Calu3 (cell line): ENCODE measurements around the gene PTPRO. TPM values are rescaled to one million over a fixed set of nuclear protein-coding genes. Genes with fewer than 3 reads are reported as not detected.

Experiments used
- BruUV-seq: library from RNA; stranded (reverse); fragments of 400-500 nt; replicated peaks from 2 replicates; lab custom pipeline; 2021; lab: Mats Ljungman, UMichigan
- CTCF ChIA-PET: fragments of 300-600 bp; sonication (Branson Sonifier 250); formaldehyde crosslinking; loops from one replicate; lab custom pipeline; 2022; ENCODE audit warnings: antibody characterized with exemption; lab: Charles Lee
- DNase-seq: peaks from one replicate; pipeline ENCODE4 v3.0.0; 2022
- H3K27ac Mint-ChIP-seq: one replicate; pipeline ENCODE4 v1.8.0; 2022; ENCODE audit warnings: mixed read lengths; ENCODE audit not compliant: unreplicated experiment
- H3K27me3 Mint-ChIP-seq: one replicate; pipeline ENCODE4 v1.8.0; 2022; ENCODE audit warnings: mixed read lengths; ENCODE audit not compliant: unreplicated experiment
- H3K36me3 Mint-ChIP-seq: one replicate; pipeline ENCODE4 v1.8.0; 2022; ENCODE audit warnings: mild to moderate bottlenecking, moderate library complexity, mixed read lengths; ENCODE audit not compliant: insufficient read depth, unreplicated experiment
- H3K4me1 Mint-ChIP-seq: one replicate; pipeline ENCODE4 v1.8.0; 2022; ENCODE audit warnings: mild to moderate bottlenecking, low read depth, mixed read lengths; ENCODE audit not compliant: unreplicated experiment
- H3K4me3 Mint-ChIP-seq: one replicate; pipeline ENCODE4 v1.8.0; 2022; ENCODE audit warnings: mild to moderate bottlenecking, low read depth, moderate library complexity, mixed read lengths; ENCODE audit not compliant: unreplicated experiment
- H3K9me3 Mint-ChIP-seq: one replicate; pipeline ENCODE4 v1.8.0; 2022; ENCODE audit warnings: low read depth, mixed read lengths; ENCODE audit not compliant: unreplicated experiment
- intact Hi-C: fragments of 100-400 bp; cut with micrococcal nuclease; formaldehyde crosslinking; loops from one replicate; pipeline ENCODE4 v1.10.0; 2022; ENCODE audit not compliant: unreplicated experiment
- total RNA-seq: library from RNA; stranded (reverse); gene quantifications from 2 replicates; pipeline ENCODE4 v1.2.3, GENCODE V29; 2022
- TF ChIP-seq, protein P1 (sequence below): fragments of 200-600 bp; IDR thresholded peaks from one replicate; pipeline ENCODE4 v1.8.0; 2022; ENCODE audit warnings: antibody characterized with exemption; ENCODE audit not compliant: unreplicated experiment

The PTPRO gene
- total RNA-seq, 1 experiment from 2014 or later = not detected

DNA sequence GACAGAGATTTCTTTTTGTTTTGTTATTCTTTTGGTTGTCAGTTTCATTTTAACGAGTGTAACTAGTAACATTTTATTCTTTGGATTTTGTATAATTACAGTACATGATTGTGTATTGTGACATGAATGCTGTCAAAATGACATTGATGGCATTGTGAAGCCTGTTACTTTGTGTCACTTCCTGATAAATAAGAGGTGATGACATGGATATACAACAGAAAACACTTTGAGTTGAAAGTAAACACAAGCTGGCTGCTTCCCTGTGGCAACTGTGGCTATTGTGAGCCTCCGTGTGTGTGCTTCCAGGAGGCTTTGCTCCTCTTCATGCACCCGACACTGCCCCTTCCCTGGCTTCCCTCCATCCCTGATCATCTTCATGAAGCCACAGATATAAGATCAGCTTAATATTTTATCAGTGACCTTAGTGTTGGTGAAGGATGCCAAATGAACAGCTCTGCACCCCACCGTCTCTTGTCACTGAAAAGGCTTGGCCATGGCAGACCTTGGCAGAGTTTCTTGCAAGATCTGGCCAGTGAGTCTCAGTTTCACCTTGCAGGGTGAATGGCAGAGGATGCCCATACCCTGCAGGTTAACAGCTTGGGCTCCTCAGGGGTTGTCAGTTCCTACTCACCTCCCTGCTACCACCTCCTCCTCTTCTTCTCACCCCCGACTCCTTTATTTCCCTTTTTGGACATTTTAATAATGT is 275.0 kb downstream of the PTPRO start:
- Mint-ChIP-seq H3K4me3 (no peak overlapping the region), H3K27me3 (no peaks in the 10 kb centered on the region), H3K36me3 (no peaks in the 10 kb centered on the region), H3K4me1 (peaks cover 50% of the 10 kb centered on the region), H3K9me3 (no peaks in the 10 kb centered on the region), H3K27ac (no peak overlapping the region)
- intact Hi-C loops = no loop called here
- CTCF ChIA-PET = interaction anchor here (1.3 kb wide), 1 partner anchor 13 kb away, joined by 4 read pairs; no protein-coding TSS in a partner anchor
- TF ChIP-seq, protein P1, sequence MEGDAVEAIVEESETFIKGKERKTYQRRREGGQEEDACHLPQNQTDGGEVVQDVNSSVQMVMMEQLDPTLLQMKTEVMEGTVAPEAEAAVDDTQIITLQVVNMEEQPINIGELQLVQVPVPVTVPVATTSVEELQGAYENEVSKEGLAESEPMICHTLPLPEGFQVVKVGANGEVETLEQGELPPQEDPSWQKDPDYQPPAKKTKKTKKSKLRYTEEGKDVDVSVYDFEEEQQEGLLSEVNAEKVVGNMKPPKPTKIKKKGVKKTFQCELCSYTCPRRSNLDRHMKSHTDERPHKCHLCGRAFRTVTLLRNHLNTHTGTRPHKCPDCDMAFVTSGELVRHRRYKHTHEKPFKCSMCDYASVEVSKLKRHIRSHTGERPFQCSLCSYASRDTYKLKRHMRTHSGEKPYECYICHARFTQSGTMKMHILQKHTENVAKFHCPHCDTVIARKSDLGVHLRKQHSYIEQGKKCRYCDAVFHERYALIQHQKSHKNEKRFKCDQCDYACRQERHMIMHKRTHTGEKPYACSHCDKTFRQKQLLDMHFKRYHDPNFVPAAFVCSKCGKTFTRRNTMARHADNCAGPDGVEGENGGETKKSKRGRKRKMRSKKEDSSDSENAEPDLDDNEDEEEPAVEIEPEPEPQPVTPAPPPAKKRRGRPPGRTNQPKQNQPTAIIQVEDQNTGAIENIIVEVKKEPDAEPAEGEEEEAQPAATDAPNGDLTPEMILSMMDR = no peak
- no peak for DNase-seq
- BruUV-seq = no TSS peak

DNA sequence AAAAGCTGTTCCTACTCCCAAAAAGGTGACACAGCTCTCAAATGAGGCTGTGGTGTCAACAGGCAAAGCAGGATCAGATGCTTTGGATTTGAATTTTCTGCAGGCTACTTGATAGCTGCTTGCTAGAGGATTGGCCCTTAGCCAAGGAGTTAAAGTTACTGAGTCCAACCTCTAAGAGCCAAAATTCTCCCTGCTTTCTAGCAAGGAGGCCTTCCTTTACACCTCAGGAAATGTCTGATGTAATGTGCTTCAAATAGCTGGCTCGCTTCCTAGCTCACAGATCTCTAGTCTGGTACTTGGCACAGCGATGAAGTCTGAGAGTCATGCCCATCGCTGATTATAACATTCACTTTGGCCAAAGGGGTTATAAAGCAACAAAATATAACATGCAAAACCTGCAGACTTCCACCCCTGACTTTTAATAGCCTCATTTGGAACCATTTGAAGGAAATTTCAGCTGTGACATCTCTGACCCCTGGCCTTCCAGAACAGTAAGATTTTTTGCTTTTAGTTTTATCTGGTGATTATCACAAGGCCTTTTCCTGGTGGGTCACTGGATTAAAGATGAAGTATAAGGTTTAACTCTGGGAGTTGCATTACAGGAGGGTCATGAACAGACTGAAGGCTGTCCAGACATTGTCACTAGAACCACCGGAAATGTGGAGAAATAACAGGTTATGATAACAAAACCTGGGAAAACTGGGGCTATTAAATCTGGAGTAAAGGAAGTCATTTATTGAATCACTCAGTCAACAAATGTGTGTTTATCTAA is 277.1 kb downstream of the PTPRO start:
- Mint-ChIP-seq H3K4me3 (no peak overlapping the region), H3K27me3 (no peaks in the 10 kb centered on the region), H3K27ac (peak overlapping the region; percentile 66), H3K36me3 (no peaks in the 10 kb centered on the region), H3K4me1 (peaks cover 44% of the 10 kb centered on the region), H3K9me3 (no peaks in the 10 kb centered on the region)
- DNase-seq = peak; percentile 13
- no TSS peak for BruUV-seq
- CTCF ChIA-PET = interaction anchor here (0.5 to 1.3 kb wide), 4 partner anchors 9 to 231 kb away, joined by 3 to 6 read pairs (median 3); no protein-coding TSS in a partner anchor
- intact Hi-C loops = no loop called here
- TF ChIP-seq, protein P1 = no peak

DNA sequence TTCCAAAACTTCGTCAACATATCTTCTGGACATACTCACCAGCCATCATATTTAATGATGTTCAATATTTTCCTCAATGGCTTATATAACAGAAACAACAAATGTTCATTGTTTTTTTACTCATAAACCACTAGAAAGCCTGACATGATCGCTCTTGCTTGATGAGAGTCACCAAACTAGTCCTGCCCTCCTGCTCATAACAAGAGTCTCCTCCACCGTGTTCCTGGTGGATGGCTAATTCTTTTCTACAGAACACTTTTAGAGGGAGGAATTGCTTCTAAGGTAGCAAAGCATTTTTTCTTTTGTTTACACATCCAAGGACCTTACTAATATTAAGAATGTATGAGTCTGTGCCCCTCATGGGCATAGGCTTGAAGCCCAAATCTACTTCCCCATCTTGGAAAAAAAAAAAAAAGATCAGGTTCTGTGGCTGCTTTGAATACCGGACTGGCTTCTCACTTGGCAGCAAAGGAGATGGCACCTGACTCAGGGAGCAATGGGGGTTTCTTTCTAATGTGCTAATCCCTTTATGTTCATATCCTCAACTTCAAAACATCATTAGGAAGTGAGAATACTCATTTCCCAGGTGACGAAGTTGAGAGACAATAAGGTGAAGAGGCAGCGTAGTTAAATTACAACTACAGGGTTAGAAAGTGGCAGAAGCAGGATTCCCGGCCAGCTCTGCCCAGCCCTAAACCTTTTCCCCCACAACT is 278.1 kb downstream of the PTPRO start:
- intact Hi-C loops = no loop called here
- TF ChIP-seq, protein P1 = no peak
- H3K27ac Mint-ChIP-seq = peak overlapping the region; percentile 66
- H3K9me3 Mint-ChIP-seq = no peaks in the 10 kb centered on the region
- H3K4me1 Mint-ChIP-seq = peaks cover 44% of the 10 kb centered on the region
- CTCF ChIA-PET = interaction anchor here (1.1 kb wide), 1 partner anchor 172 kb away, joined by 3 read pairs; no protein-coding TSS in a partner anchor
- no peak for DNase-seq
- no peaks in the 10 kb centered on the region for H3K27me3 Mint-ChIP-seq
- H3K36me3 Mint-ChIP-seq = no peaks in the 10 kb centered on the region
- H3K4me3 Mint-ChIP-seq = no peak overlapping the region
- no TSS peak for BruUV-seq

DNA sequence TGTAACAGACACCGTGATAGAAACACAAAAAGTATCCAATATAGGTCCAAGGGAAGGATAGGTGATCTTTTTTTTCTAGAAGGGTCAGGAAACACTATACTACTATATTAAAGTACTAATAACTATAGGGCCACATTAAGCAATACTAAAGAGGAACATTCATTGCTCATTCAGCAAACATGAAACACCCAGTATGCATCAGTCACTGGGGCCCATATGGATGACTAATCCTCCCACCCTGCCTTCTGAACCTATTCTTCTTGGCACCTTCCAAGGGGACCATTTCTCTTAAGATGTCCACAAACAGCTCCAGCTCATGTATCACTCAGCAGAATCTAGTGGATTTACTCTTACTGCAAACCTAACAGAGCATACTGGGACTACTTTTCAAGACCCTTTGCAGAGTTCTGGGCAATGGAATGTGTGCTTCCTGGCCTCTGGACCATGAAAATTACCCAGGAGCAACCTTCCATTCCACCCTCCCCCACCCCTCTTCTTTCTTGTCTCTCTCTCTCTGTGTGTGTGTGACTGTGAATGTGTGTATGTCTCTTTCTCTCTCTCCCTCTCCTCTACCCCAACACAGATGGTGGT is 279.0 kb downstream of the PTPRO start:
- Mint-ChIP-seq H3K36me3 (no peaks in the 10 kb centered on the region), H3K27ac (peak overlapping the region; percentile 66)
- CTCF ChIA-PET = interaction anchor here (1.1 kb wide), 1 partner anchor 171 kb away, joined by 3 read pairs; no protein-coding TSS in a partner anchor

More for the DNA sequence above, 279.0 kb downstream of the PTPRO start:
- TF ChIP-seq, protein P1 = no peak
- H3K9me3 Mint-ChIP-seq = no peaks in the 10 kb centered on the region
- H3K4me1 Mint-ChIP-seq = peaks cover 44% of the 10 kb centered on the region
- peak; percentile 35 for DNase-seq
- no peak overlapping the region for H3K4me3 Mint-ChIP-seq
- BruUV-seq = no TSS peak
- intact Hi-C loops = no loop called here
- H3K27me3 Mint-ChIP-seq = no peaks in the 10 kb centered on the region
